Activated gamma-delta T cell treated with Interleukin-2 at 50 U/mL for 16 hours (primary cell): ENCODE measurements around the gene DCTN3.

ENCODE experiments used
- DNase-seq: peaks from one replicate; pipeline ENCODE4 v3.0.0-alpha.2; 2020

The DCTN3 gene

DNA sequence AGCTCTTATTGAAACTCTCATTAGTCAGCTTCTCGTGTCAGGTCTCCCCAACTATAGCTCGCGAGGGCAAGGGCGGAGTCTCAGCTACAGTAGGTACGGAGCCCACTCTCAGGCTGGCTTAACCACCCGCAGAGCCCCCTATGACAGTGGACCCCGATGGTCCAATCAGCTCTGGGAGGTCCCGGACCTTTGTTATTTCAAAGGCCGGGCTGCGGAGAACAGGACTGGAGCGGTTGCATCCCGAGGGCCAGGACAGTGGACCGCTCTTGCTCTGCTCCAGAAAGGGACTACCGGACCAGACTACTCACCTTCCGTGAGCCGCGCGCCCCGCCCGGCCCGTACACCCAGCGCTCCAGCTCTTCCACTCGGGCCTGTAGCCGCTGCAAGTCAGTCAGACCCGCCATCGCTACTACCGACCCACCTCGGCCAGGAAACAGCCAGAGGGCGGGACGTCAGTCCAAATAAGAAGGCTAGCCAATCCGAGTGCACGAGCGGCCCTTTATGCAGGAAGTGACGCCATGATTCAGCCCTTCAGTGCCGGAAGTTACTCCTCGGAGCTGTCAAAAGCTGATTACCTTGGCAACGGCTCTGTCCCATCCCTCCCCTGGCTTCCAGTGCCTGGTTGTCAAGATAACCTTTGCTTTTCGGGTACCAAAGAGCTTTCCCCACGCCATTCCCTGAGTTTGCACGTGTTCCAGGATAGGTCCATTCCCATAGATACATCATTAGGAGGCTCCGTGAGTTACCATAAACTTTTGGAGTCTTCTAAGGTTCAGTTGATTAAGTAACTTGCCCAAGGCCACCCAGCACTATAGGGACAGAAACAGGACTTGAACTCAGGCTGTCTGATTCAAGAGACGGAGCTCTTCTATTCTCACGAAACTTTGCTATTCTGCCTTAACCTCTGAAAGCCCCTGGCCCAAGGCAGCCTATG is at the start of gene DCTN3:
Gene DCTN3 (minus strand): TSS at position 435 of the 934 bp plus-strand sequence. CDS start 31 bp downstream, at position 404.
- peak; percentile 89 for DNase-seq

DNA sequence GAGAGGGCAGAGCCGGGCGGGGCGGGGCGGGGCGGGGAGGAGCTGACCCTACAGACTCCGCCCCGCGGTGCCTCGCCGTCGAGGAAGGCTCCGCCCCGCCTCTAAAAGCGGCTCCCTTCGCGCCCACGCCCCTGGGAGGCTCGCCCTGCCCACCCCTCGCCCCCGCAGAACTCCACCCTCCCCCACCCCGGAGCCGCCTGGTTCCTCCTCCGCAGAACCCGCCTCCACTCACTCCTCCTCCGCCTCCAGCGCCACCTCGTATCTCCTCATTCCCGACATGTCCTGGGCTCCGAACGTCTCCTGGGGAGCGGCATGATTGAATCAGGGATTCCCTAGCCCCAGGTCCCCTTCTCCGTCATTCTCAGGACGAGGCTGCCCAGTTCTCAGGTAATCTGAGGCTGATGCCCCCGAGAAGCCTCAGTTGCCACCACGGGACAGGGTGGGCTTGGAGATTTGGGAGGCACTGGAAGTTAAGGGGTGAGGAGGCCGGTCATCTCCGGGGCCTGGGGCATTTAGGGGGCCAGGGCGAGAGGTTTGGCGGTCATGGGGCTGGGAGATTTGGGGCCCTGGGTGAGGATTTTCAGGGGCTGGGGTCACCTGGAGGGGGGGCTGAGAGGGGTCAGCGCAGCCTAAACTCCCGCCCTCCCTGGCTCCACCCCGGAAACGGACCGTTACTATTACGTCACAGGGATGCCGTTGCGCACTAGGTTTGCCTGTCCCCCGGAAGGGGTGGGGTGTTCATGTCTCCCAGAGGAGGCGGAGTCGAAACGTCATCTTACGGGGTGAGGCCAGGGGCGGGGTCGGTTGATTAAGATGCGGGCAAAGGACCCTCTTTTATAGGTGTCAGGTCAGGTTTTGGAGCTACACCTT is 45.3 kb upstream of the DCTN3 start:
- peak; percentile 80 for DNase-seq

DNA sequence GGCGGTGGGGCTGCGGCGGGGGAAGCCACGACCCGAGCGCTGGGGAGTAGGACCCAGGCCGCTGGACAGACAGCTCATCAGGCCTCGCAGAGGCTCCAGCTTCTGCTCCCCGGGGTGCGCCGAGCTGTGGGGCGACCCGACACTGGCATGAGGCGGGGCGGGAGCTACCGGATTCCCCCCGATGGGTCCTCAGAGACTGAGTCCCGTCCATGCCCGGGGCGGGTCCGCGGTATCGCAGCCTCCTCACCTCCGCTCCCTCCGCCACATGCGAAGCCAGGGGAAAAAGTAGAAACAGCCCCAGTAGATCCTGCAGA is 44.7 kb upstream of the DCTN3 start:
- DNase-seq, result no peak

DNA sequence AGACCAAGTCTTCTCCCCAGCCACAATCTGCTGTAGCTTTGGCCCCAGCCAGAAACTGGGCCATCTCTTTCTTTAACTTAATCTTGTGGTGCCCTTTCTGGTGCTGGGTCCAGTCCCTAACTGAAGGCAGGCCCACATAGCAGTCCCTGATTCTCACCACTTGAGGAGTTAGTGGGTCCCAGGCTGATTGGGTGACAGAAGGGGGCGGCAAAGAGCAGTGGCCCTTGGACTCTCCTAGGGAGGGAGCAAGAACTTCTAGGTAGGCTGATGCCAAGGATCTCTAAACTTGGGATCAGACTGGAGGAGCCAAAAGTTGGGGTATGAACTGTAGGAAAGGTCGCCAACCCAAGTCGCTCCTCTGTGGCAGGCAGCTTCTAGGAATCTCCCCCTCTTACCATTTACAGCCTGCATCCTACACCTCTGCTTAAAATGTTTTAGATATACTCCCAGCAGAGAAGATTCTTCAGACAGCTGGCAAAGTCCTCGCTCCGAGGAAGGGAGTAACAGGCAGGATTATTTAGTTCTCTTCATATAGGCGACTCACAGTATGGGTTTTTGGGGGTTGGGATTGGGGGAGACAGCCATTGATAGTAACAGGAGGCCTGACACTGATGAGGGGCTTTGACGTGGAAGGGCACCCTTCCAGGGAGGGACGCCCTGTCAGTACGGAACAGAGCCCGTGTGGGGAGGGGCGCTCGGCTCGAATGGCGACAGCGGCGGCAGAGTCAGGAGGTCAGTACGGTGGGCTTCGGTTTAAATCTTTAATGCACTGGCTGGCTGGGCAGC is 44.2 kb upstream of the DCTN3 start:
- peak; percentile 51 for DNase-seq

DNA sequence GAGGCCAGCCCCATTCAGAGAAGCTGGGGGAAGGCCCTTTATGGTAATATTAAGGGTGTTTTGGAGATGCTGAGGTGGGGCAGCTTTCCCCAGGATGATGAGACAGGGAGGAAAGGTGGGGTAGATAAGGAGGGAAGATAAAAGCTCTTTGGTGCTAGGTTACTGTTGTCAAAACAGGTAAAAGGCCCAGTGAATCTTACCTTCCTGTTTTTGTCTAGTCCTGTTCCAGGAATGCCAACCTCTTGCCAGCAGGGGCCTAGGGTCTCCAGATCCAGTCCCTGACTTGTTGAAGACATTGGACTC is 43.0 kb upstream of the DCTN3 start:
- DNase-seq, result no peak

DNA sequence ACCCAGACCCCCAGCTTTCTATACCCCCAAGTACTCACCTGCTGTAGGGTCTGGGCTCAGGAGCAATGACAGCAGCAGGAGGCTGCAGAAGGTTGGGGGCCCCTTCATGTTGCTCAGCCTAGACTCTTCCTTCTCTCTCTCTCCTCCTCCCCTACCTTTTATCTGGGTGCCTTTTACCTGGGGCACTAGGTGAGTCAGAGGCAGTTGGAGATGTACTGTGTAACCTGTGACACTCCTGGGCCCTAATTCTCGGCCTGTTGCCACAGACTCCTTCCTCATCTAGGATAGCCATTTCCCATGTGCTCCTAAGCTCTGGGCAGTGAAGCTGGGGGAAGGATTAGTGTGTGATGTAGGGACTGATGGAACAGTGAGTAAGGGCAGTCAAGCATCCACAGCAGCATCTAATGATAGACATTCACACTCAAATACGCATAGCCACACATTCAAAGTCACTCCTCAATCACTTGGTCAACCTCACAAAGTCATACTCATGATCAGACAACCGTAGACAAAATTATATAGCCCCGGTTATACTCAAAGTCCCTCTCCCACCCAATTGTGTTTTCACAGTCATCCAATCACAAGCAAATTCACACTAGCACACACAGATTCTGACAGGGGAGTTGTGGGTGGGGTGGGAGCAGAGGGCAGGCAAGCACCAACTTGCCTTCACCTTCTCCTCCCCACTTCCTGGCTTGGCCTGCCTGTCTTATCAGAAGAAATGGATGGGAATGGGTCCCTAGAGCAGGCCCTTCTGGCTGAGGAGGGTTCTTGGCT is 42.4 kb upstream of the DCTN3 start, which contains the start of gene CCL27:
Gene CCL27 (minus strand): TSS at position 132 of the 777 bp plus-strand sequence. CDS start 24 bp downstream, at position 108.
- no peak for DNase-seq

DNA sequence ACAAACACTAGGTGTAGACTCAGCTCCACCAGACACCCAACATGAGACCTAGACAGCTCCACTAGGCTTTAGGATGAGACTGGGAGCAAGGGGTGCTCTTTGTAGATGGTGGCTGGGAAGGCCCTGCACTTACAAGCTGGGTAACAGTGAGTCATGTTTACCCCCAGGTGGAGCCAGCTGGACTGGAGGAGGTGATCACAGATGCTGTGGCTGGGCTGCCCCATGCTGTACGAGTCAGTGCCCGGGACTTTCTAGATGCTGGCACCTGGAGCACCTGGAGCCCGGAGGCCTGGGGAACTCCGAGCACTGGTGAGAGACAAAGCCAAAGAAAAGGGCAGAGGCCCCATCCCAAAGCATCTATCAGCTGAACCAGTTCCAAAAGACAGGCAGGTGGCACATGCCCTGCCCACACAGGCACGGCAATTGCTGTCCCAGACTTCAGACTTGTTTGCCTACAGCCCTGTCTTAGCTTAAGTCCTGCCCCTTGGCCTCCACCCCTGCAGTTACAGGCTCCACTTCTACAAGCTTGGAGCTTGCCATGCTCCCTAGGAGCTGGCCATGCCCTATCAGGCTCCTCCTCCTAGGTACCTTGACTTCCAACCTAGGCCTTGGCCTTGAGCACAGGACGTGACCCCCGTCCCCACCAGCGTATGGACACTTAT is 39.4 kb upstream of the DCTN3 start:
- no peak for DNase-seq

DNA sequence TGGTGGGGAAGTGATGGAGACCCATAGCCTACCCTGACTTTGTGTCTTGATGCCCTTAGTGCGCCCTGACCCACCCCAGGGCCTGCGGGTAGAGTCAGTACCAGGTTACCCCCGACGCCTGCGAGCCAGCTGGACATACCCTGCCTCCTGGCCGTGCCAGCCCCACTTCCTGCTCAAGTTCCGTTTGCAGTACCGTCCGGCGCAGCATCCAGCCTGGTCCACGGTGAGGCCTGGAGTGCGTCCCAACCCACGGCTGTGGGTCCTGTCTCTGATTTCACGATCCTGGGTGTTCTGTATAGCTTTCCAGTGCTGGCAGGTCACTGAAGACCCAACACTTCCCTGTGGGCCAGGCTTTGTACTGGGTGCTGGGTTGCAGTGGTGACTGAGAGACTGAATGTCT is 38.2 kb upstream of the DCTN3 start:
- no peak for DNase-seq

DNA sequence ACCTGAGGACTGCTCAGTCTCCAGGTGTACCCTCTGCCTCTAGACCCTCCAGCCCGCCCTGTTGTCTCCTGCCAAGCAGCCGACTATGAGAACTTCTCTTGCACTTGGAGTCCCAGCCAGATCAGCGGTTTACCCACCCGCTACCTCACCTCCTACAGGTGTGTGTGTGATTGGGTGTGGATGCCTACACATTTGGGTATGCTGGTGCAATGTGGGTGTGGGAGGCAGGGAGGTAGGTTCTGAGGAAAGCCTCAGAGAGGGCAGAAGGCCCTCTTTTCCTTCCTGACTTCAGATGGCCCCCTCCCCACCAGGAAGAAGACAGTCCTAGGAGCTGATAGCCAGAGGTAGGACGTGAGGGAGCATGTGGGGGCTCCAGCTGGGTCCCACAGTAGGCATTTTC is 36.7 kb upstream of the DCTN3 start:
- DNase-seq, result no peak

DNA sequence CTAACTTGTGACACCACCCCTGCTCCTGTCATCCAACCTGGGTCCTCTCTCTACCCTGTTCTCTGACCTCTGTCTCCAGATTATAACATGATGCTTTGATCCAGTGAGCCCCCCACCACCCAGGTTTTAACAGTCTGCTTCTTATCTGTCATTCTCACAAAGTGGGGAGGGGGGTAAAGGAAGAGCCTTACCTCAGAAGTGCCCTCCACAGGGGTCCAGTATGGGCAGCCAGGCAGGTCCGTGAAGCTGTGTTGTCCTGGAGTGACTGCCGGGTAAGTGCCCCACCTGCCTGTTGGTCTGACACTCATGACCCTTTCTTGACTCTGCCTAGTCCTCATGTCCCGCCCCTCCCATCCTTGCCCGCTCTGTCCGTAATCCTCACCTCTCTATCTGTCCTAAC is 35.1 kb upstream of the DCTN3 start:
- DNase-seq, result no peak

DNA sequence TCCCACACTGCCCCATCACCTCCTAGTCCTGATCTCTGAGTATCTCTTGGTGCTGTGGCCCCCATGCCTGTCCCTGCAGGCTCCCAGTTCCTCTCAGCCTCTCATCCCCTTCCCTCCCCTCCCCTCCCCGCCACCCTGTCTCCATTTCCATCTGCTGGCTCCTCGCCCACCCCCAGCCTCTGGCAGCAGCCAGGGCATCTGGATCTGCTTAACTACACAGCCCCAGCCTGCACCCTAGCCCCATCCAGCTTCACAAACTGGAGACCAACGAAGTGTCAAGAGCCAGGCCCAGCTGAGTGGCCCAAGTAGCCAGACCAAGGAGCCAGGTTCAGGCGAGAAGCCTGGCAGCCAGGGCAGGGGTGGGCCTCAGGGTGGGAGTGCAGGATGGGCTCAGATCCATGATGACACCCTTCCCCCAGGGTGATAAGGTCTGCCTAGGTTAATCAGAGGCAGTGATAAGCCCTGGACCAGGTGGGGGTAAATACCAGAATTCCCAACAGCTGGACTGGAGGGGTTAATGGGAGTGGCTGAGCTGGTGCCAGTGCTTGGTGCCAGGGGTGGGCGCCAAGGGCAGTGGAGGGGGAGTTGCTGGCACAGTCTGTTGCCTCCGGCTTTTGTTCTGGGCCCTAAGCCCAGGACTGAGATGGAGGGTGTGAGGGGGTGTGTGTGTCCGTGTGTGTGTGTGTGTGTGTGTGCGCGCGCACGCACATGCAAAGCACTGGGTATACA is 34.2 kb upstream of the DCTN3 start:
- DNase-seq, result no peak

DNA sequence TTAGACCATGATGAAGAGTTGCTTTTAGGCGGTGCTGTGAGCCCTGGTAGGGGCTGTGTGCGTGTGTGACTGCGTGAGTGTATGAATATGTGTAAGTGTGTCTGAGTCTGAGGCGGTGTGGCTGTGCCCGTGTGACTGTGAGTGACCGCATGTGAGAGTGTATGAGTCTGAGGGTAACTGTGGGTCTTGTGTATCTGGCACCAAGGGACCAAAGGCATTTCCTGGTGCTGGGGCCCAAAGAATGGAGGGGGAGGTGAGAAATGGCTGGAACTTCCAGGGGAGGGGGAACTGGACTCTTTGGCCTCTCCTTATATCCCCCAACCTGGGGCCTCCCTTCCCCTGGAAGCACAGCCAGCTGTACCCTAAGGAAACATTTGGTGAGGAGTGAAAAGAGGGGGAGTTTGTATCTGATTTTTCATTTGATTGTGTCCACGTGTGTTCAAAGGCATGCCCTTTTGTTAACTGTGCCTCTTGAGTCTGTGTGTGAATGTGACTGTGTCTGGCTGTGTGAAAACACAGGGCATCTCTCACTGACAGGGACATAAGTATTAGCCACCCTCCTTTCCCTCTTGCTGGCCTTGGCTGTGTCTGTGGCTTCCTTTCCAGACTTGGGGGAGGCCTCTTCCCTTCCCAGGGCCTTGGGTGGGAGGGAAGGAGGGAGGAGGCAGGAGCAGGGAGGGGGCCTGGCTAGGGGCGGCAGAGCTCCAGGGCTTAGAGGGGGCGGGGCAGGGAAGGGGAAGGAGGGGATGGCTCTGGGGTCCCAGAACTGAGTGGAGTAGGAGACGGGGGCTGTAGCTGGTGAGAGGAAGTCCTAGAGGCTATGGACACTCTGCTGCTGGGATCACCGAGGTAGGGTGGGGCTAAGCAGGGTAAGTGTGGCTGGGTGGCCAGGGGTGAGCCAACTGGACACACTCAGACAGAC is 33.1 kb upstream of the DCTN3 start:
- no peak for DNase-seq

DNA sequence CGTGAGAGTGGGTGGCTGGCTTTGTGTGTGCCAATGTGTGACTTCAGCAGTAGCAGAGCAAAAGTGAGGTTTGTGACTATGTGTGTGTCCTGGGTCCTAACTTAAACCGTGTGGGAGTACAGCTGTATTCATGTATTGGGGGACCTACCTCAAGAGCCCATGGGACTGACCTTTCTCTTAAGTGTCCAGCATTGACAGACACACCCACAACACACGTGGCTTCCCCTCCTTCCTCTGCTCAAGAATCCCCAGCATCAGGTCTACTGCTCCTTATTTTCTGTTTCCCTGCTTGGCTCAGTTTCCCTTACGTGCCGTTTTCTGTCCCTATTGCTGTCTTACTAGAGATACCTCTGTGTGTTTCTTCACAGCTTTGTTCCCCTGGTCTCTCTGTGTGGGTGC is 32.3 kb upstream of the DCTN3 start:
- no peak for DNase-seq

DNA sequence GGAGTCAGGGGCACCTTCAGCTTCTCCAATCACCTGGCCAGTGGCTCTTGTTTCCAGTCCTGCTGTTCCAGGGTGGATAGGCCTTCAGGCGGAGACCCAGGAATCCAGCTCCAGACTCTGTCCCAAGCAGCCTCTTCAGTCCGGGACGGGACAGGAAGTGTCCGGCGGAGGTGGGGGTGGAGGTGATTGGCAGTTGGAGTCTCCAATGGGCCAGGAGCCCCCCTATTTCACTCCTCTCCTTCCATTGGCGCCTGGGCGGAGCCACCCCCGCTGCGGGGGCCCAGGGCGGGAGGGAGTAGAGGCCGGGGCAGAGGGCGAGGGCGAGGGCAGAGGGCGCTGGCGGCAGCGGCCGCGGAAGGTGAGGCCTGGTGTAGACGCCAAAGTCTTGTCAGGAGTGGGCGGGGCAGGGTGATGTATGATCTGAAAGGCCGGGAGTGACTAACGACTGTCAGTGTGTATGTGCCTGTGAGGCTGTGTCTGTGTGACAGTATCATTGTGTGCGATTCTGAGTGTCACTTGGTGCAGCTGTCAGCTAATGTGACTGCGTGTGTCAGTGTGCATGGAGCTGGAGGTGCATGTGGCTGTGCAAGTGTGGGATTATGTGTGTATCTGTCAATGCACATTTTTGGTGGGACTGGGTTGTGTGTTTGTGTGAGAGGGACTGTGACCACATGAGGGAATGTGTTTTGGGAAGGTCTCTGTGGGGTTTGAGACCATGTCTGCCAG is 31.7 kb upstream of the DCTN3 start, which contains the start of gene IL11RA:
Gene IL11RA (plus strand): TSS at position 310 of the 726 bp plus-strand sequence. CDS start 3,033 bp downstream, outside the sequence.
- no peak for DNase-seq

DNA sequence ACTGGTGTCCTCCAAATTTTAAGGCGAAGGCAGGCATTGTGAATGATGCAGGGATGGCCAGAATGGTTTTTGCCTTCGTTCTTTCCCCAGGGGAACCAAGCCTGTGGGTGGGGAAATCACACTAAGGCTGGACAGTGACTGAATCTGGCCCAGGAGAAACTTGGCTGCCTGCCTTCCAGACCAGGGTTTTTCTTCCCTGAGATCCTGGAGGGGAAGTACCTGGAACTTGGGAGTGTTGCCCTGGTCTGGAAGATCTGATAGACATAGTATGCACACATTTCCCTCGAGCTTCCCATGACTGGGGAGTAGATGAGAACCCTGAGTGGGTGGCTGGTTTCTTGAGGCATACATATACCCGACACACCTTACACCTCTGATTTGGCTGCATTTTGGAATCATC is 31.0 kb upstream of the DCTN3 start:
- DNase-seq, result no peak

DNA sequence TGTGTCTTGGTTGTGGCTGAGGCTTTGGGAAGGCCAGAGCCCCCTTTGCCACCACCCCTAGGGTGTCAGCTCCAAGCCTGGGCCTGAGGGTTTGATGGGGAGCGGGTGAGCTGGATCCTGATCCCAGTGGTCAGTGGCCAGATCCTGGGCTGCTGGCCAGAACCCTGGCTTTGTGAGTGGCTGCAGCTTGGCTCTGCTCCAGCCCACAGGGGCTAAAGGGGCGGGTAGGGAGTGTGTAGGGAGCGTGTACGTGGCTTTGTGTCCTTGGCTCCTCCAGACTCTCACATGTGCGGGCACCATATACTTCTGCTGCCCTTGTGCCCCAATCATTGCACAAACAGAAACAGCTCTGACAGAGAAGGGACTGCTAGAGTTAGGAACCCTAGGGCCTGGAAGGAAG is 30.5 kb upstream of the DCTN3 start:
- no peak for DNase-seq

DNA sequence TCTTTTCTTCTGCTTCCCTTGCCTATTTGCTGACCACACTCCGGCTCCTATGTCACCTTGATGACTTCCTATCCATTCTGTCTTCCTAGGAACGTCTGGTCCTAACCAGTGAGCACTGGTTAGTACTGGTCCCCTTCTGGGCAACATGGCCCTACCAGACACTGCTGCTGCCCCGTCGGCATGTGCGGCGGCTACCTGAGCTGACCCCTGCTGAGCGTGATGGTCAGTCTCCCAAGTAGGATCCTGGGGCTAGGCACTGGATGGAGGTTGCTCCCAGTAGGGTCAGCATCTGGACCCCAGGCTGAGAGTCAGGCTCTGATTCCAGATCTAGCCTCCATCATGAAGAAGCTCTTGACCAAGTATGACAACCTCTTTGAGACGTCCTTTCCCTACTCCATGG is 28.4 kb upstream of the DCTN3 start:
- DNase-seq, result no peak

DNA sequence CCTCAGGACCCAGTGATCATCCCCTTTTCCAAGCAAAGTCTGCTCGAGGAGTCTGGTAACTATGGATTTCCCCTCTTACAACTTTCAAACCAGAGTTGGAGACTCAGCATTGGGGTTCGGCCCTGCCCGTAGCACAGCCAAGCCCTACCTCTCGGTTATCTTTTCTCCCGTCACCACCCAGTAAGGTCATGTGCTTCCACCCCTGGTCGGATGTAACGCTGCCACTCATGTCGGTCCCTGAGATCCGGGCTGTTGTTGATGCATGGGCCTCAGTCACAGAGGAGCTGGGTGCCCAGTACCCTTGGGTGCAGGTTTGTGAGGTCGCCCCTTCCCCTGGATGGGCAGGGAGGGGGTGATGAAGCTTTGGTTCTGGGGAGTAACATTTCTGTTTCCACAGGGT is 27.4 kb upstream of the DCTN3 start:
- DNase-seq, result no peak

DNA sequence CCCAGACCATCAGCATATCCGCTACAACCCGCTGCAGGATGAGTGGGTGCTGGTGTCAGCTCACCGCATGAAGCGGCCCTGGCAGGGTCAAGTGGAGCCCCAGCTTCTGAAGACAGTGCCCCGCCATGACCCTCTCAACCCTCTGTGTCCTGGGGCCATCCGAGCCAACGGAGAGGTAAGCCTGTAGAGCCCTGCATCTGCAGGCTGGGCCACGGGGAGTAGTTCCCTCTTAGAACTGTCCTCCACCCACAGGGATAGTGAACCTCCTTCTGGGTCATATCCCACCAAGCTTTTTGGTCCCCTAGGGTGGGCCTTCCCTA is 26.7 kb upstream of the DCTN3 start:
- DNase-seq, result no peak
